ENCODE results near the gene IGSF23.

- TF ChIP-seq POLR2A (IDR thresholded peaks at IDR 0.05; ENCODE audit: low read depth, low read length) (no peak), TAF1 (IDR thresholded peaks at IDR 0.05; ENCODE audit: borderline replicate concordance, low read depth, low read length) (no peak), POLR2AphosphoS5 (IDR thresholded peaks at IDR 0.05; ENCODE audit: low read depth, low read length) (no peak)
Measured at GRCh38 chr19:44596428-44597130, 16.8 kb upstream of the IGSF23 start.
